ELF-1 (cell line): Measurements from ENCODE around the gene MRPS34.
"Not testable (repeated sequence)": the region's sequence is repeated elsewhere in the genome, so short reads cannot be mapped to it uniquely, and the experiment has no call there.

Experiments
- DNase-seq: peaks from one replicate; pipeline ENCODE4 v3.0.0-alpha.2; 2016; ENCODE audit warnings: low read depth, low spot score

Gene MRPS34

DNA sequence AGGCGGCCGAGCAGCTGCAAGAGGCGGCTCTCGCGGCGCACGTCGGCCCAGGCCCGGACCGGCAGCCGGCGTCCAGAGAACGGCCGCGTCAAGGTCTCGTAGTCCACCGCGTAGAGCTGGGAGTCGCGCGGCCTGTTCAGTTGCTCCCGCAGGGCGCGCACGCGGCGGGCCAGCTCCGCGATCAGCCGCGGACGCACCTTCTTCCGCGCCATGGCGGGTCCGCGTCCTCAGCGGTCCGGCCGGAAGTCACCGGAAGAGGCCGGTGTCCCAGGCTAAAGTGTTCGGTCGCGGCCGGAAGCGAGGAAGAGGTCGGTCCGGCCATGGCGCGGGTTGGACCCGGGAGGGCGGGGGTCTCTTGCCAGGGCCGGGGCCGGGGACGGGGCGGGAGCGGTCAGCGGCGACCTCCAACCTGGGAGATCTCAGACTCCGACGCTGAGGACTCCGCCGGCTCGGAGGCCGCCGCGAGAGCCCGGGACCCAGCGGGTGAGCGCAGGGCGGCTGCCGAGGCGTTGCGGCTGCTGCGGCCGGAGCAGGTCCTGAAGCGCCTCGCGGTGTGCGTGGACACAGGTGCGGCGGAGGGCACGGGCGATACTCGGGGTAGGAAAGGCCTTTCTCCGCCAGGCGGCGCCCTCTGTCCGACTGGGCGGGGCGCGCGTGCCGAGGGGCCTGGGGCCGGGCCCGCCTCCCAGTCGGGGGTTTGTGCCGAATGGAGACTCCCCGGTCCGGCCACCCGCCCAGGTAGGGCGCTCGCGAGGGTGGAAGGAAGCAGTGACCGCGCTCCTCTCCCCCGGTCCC, at the start of gene MRPS34:
TSS of gene MRPS34 (minus strand) at position 227 of the 795 bp plus-strand sequence. CDS start at position 212, 15 bp downstream.
- peak; percentile 92 for DNase-seq

DNA sequence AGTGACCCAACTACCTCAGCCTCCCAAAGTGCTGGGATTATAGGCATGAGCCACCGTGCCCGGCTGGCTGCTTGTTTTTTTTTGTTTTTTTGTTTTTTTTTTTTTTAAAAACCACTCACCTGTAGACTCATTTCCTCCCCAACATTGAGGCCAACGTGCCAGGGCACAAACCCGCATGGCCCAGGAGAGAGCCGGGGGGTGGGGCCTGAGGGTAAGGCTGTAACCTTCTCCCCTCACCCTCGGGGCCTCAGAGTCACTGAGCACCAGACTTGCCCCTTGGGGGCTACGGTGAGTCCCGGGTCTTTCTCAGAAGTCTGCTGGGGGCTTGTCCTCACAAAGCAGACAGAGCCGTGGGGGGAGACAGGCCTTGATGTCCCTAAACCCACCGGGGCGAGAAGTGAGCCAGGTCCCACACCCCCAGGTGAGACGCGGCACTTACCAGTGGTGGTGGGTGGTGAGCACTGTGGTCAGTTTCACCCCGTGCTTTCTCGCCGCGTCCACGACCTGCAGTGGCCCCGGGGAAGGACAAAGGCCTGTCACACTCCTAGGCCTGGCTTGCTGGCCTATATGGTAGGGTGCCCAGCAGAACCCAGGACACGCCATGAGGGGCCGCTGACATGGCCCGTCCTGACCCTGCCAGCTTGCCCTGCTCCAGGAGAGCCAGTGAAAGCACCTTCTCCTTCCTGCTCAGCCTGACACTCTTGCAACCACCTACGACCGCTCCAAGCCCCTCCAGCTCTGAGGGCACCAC, 49.1 kb upstream of the MRPS34 start:
- no peak for DNase-seq

DNA sequence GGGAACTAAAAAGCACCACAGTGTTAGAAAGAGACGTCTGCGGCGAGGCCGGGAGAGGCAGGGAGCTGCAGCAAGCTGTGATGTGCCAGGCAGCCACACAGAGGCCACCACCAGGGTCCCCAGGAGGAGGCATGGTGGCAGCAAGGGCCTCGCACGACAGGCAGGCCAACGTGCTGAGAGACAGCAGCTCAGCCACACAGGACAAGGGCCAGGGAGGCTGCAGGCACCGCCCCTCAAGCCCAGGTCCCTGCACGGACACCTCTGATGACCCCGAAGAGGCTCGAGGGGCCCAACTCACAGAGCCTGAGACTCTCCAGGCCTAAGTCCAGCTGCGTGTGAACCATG, 48.0 kb upstream of the MRPS34 start:
- DNase-seq, result no peak

DNA sequence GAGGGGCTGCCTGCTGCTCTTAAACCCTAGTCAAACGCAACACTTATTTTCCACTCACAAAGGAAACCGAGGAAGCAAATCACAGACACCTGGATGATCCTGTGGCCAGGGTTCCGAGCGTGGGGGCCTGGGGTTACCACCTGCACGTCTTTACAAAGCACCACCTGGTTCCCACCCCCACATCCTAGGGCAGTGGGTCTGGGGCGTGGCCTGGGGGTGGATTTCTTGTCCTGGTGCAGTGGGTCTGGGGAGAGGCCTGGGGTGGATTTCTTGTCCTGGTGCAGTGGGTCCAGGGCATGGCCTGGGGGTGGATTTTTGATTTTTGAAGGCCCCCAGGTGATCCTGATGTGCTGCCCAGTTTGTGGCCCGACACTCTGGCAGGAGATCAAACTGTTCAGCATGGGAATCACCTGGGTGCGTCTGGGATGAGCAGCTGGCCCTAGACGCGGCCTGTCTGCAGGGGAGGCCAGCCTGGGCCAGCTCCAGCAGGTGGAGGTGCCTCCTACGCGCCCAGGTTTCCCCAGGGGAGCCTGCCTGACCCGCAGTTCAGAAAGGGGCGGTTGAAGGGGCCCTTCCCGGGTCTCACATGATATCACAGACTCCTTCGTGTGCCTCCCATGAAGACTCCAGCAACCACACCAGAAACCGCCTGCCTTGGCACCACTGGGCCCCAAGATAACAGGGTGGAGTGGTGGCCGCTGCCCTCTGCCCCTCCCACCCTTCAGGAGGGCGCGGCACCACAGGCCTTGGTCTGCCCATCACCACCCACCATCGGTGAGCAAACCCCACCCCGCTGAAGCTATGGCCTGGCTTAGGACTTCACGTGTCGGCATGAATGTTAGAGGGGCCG, 47.4 kb upstream of the MRPS34 start:
- DNase-seq, result no peak

DNA sequence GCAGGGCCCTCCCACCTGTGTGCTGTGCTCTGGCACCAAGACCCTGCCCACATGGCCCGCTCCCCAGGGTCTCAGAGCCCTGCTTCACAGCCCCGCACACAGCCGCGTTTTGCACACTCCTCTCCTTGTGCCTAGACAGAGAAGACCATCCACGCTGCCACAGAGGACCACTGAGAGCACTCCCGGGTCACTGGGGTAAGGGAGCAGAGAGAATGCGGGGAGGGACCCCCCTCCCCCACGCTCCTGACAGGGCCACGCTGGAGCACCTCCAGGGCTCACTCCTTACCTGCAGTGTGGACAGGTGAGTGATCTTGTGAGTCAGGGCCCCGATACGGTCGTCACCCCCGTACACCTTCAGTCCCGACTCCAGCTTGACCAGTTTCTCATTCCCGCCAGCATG, 46.7 kb upstream of the MRPS34 start:
- DNase-seq, result no peak

DNA sequence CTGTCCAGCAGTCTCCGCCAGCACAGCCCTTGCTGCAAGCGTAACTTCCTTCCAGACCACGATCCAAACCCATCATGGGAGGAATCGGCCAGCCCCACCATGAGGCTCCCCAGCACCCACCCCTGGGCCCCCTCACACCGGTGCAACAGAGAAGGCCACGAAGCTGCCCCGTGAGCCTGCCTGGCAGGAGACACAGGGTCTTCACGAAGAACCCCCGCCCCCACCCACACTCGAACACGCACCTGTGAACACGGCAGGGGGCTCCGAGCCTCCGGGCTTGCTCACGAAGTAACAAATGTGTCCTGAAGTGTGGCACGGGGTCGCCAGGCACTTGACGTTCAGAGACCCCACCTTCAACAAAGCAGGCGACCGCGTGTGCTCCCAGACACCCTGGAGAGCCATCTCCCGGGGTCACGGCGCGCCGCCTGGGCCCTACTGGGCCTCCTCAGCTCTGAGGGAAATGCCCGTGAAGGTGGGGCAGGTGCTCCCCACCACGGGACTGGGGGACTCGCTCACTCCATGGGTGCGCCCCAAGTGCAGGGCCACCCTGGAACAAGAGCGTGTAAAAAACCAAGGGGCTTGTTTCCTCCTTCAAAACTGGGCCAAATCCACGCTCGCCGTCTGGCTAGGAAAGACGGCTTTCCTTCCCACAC, 46.1 kb upstream of the MRPS34 start:
- no peak for DNase-seq

DNA sequence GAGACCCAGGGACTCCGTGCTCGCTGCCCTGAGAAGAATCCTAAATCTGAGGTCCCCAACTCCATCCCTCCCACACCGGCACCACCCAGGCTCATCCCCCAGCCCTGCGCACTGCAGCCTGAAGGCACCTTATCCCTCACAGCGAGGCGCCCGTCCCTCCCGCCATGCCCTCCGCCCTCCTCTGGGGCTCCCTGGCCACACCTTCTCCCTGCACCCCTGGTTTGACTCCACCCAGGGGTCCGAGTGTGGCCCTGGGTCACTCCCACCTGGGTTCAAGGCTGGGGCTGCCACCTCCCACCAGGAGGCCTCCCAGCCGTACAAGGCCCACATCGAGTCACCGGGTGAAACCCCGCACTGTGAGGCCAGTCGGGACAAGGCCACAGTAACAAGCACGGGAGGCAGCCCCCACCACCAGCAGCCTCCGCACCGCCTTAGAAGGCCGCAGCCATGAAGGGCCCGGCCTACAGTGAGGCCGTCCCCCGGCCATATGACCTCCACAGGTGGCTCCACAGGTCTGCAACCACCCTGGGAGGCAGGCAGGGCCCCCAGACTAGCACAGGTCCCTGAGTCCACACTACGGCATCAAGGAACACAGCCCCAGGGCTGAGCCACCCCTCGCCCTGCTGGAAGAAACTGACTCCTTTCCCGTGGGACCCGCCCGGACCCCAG, 45.4 kb upstream of the MRPS34 start:
- no peak for DNase-seq

DNA sequence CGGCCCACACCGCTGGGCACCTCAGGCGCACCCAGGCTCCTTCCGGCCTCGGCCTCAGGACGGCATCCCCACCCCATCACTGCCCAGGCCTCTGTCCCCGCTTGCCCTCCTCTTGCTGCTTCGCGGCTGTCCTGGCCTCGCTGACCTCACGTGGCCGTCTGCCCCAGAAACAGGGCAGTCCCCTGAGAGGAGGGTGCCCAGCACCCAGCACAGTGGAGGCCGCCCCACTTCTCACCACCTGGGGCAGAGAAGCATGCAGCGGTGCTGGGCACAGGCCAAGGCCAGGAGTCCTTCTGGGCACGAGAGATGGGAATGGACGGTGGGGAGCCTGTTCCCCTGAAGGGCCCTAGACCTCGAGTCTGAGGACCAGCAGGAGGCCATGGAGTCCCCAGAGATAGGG, 44.8 kb upstream of the MRPS34 start:
- no peak for DNase-seq

DNA sequence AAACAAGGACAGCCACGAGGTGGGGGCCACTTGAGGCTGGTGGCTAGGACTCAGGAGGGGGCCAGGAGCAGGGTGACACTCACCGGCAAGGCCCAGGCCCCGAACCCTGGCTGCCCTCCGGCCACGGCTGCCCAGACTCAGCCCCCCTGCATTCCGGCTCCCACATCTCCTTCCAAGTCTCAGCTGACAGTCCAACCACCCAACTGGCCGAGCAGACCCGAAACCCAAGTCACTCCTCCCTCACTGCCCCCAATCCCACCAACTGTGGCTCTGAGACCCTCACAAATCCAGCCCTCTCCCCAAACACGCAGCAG, 44.3 kb upstream of the MRPS34 start:
- DNase-seq, result no peak

DNA sequence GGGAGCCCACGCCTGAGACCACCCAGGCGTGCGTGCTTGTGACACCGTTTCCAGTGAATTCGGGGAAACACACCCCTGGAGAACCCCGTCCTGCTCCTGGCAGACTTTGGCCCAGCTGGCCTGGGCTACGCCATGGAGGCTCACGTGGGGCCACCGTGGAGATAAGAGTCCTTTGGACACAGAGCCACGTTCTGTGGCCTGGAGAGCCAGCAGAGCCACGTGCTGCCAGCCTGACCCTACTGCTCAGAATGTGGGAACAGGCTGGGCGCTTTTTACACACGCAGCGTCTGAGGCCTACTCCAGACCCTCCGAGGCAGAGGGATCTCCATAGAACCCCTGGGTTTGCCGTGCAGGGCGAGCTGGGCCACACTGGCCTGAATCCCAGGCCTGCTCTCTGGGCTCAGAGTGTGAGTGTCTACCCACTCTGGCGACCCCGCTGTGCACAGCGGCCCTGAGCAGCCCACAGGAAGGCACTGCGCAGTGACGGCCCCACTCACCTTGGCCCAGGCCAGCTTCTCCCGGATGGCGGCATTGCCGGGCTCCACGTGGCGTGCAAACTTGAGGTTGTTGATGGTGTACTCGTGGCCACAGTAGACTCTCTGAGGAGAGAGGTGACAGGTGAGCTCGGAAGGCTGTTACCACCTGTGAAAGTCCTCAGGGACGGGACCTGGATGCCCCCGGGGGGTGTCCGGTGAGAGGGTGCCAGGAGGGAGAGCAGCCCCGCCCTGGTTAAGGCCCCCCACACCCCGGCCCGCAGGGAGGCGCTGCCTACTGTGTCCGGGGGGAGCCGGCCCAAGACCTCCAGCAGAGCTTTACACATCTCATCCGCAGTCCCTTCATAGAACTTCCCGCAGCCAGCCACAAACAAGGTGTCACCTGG, 43.7 kb upstream of the MRPS34 start:
- no peak for DNase-seq

DNA sequence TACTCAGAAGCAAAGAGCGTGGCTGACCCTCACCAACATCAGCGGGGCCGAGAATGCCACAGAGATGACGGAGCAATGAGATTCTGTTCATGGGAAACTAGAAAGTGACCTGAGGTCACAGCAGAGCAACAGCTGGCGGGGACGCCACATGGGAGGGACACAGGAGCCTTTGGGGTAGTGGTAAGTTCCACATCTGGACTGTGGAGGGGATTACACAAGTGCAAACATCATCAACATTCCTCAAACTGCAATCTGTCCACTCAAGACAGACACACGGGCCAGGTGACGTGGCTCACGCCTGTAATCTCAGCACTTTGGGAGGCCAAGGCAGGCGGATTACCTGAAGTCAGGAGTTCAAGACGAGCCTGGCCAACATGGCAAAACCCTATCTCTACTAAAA, 42.5 kb upstream of the MRPS34 start:
- DNase-seq, result no peak

DNA sequence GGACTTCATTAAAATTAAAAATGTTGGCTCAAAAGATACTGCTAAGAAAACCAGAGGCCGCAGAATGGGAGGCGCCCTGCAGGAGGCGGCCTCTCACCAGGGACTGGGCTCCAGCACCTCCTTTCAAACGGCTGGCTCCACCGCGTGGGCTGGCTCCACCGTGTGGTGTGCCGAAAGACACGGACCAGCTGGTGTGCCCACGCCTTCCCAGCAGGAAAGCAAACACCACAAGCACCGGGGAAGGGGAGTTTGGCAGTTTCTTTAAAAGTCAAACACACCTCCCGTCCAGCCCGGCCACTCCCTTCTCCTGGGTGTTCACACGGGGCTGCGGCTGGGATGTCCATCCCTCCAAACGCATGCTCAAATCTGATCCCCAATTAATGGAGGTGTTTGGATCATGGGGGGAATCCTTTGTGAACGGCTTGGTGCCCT, 39.8 kb upstream of the MRPS34 start:
- DNase-seq, result peak; percentile 53

DNA sequence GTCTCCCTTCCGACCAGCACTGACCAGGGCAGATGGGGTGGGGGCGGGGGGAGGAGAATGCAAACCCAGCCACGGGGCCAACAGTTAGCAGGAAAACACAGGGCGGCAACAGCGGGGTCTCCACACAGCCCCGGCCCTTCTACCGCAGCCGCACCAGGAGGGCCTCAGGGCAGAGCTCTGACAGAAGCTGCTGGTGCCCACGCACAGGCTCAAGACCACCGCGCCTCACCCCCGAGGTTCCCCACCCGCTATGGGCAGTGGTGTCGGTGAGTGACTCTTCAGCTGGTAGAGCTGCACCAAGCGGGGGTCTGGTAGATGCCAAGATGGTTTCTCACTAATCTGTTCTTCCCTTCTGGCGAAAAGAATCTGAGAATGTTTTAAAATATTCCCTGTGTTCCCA, 37.6 kb upstream of the MRPS34 start:
- no peak for DNase-seq

DNA sequence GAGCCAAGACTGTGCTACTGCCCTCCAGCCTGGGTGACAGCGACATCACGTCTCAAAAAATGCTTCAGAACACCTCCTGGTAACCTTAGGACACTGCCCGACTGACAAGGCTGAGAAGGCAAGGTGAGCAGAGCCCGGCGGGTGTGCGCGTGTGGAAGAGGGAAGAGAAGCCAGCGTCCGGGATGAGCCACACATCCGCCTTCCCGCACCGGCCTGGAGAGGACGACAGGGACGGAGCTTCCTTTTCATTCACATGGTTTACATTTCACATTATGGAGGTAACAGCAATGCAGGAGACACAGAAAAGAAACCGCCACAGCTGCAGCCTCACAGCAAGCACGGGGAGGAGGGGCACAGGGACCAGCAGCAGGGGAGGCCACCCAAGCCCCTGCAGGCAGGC, 37.2 kb upstream of the MRPS34 start:
- no peak for DNase-seq

DNA sequence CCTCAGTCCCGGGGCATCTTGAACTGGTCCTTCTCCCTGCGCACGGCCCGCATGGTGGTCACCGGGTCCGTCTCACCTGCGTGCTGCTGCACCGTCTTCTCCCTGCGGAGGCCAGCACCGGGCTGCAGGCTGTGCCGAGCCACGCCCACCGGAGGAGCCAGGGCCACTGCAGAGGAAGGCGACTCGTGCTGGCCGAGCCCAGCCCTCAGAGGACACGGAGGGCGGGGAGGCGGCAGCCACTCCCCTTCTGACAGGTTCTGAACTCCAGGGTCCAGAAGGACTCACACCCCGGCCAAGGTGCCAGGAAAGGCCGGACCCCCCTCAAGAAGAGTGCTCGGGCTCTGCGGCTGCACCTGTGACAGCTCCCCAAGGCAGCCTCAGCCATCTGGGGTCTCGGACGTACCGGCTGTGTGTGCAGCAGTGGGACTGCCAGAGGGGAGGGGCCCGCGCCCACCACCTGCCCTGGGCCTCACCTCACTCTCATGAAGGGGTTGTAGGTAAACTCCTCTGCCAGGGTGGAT, 36.4 kb upstream of the MRPS34 start:
- peak; percentile 55 for DNase-seq

DNA sequence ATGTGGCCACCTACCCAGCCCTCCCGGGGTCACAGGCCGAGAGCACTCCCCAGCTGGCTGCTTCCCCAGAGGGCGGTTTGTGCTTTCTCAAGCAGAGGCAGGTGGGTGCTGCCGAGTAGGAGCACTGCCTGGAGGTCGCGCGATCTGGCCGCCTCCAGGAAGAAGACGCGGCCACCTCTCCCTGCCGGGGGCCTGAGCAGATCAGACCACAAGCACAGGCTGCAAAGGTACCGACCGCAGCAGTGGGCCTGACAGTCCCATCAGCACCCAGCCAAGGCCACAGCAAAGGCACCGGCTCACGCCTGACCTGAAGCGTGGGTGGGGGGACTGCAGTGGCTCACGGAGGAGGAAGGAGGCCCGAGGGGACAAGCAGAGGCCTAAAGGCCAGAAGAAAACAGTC, 35.8 kb upstream of the MRPS34 start:
- no peak for DNase-seq

DNA sequence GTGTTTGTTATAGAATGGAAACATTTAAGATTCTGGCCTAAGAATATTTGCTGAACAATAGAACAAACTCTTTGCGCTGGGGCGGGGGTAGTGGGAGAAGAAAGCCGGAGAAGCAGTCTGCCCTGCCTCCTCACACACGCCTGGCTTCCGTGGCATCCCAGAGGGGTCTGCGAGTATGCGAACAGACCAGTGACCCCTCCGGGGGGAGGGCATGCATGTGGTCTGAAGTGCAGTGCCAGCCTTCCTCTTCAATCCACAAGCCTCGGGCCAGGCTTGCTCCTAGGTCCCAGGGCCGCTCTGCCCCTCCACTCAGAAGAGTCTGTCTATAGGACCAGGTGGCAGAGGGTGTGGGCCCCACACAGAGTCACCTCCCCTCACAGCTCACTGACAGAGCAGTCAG, 34.7 kb upstream of the MRPS34 start:
- DNase-seq, result no peak

DNA sequence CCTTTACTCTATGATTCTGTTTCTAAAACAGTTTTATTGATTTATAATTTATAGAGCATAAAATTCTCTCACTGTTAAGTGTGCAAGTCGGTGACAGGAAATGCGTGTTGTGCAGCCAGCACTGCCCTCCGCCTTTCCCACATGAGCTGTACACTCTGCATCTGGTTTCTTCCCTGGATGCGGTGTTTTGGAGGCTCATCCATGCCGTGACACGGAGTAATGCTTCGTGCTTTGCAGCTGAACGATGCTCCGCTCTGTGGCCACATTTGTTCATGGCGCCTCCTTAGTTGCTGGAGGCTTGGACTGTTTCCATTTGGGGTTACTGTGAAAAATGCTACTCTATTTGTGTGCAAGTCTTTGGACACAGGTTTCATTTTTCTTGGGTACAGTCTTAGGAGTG, 27.8 kb upstream of the MRPS34 start:
- DNase-seq, result no peak

DNA sequence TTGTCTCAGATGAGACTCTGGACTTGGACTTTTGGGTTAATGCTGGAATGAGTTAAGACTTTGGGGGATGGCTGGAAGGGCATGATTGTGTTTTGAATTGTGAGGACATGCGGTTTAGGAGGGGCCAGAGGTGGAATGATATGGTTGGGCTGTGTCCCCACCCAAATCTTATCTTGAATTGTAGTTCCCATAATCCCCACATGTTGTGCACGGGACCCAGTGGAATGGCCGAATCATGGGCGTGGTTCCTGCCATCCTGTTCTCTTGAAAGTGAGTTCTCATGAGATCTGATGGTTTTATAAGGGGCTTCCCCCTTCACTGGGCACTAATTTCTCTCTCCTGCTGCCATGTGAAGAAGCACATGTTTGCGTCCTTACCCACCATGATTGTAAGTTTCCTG, 26.3 kb upstream of the MRPS34 start:
- DNase-seq, result not testable (repeated sequence)
